Measurements from ENCODE around the gene TRIM32. TPM values are rescaled to one million over a fixed set of nuclear protein-coding genes. Genes with fewer than 3 reads are reported as not detected.

TRIM32 gene
- total RNA-seq, 2 donors from 2014 or later: 12.2 to 13.9 TPM

DNA sequence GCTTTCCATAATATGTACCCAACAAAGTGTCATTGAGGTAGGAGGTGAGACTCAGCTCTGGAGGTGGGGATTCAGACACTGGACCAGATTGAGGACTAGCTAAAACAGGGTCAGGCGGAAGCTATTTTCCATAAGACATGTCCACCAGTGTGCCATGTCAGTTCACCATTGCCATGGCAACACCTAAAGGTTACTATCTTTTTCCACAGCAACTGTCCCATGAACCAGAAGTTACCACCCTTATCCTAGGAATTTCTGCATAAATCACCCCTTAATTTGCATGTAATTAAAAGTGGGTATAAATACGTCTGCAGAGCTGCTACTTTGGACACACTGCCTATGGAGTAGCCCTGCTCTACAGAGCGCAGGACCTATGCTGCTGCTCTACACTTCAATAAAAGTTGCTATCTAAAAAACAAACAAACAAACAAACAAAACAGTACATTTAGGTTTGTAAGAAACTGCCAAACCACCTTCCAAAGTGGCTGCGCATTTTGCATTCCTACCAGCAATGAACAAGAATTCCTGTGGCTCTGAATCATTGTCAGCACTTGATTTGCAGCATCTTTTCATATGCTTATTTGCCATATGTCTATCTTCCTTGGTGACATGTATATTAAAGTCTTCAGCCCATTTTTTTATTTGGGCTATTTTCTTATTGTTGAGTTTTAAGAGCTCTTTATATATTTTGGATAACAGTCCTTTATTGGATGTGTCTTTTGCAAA lies 18.0 kb upstream of the TRIM32 start:
- DNase-seq (ENCODE audit: low spot score): no peak

GRCh38 chr9:116671605-116672004 lies 15.5 kb upstream of the TRIM32 start:
- no peak for DNase-seq (ENCODE audit: low spot score)
- Histone ChIP-seq H3K27ac (no peak overlapping the region), H3K4me1 (no peaks in the 10 kb centered on the region), H3K4me3 (no peak overlapping the region), H3K27me3 (no peaks in the 10 kb centered on the region), H3K36me3 (no peaks in the 10 kb centered on the region), H3K9me3 (peaks cover 0 to 10% of the 10 kb centered on the region in 2 donors)
- no peak for TF ChIP-seq CTCF (IDR thresholded peaks at IDR 0.05)

More for the DNA sequence above, 18.0 kb upstream of the TRIM32 start:
- Histone ChIP-seq H3K27ac (no peak overlapping the region), H3K4me3 (no peak overlapping the region), H3K36me3 (no peaks in the 10 kb centered on the region), H3K4me1 (no peaks in the 10 kb centered on the region), H3K9me3 (peaks cover 0 to 10% of the 10 kb centered on the region in 2 donors), H3K27me3 (no peaks in the 10 kb centered on the region)
- TF ChIP-seq CTCF (IDR thresholded peaks at IDR 0.05): no peak

- Histone ChIP-seq H3K36me3 (no peaks in the 10 kb centered on the region), H3K27me3 (no peaks in the 10 kb centered on the region), H3K27ac (no peak overlapping the region), H3K9me3 (peaks cover 0 to 10% of the 10 kb centered on the region in 2 donors), H3K4me1 (no peaks in the 10 kb centered on the region), H3K4me3 (no peak overlapping the region)
- no peak for DNase-seq (ENCODE audit: low spot score)
- no peak for TF ChIP-seq CTCF (IDR thresholded peaks at IDR 0.05)
These were observed 13.7 kb upstream of the TRIM32 start for GRCh38 chr9:116673375-116673774.

- Histone ChIP-seq H3K4me1 (no peaks in the 10 kb centered on the region), H3K27ac (no peak overlapping the region), H3K36me3 (no peaks in the 10 kb centered on the region), H3K4me3 (no peak overlapping the region), H3K9me3 (peaks cover 0 to 10% of the 10 kb centered on the region in 2 donors), H3K27me3 (no peaks in the 10 kb centered on the region)
- DNase-seq (ENCODE audit: low spot score): no peak
- TF ChIP-seq CTCF (IDR thresholded peaks at IDR 0.05): no peak
These were observed 12.7 kb upstream of the TRIM32 start for GRCh38 chr9:116674210-116674980.

DNA sequence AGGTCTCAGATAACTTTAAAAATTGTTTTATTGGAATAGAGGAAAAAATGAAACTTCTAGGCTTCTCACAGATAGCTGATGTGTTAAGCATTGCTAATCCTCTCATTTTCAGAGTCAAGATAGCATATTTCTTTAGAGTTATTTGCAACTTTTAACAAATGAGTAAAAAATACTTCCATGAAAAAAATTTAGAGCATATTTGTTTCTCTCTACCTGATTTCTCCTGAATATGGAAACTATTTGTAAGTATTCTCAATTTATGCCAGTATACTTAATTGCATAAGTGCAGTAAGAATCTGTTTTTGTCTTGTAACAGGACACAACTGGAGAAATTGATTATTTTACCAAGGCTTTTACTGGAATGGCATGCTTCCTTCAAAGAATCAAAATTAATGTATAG lies 3.6 kb upstream of the TRIM32 start:
- Histone ChIP-seq H3K27me3 (no peaks in the 10 kb centered on the region), H3K36me3 (no peaks in the 10 kb centered on the region), H3K4me3 (no peak overlapping the region), H3K9me3 (no peaks in the 10 kb centered on the region), H3K4me1 (peaks cover 0 to 19% of the 10 kb centered on the region in 2 donors), H3K27ac (no peak overlapping the region)
- no peak for DNase-seq (ENCODE audit: low spot score)
- TF ChIP-seq CTCF (IDR thresholded peaks at IDR 0.05): no peak
